ENCODE results near the gene EPOP. TPM values are rescaled to one million over a fixed set of nuclear protein-coding genes. Genes with fewer than 3 reads are reported as not detected.

Gene EPOP
- total and polyA plus RNA-seq, 2 of the 13 experiments (the other 11 are each of a cell fraction or from before 2014, with no cell fraction given), result 14.7 to 37.8 TPM

GRCh38 chr17:38693700-38694329 is 19.1 kb upstream of the EPOP start (continued):
- TF ChIP-seq CEBPZ (IDR thresholded peaks at IDR 0.05; ENCODE audit: low read length), result no peak
- no peak for TF ChIP-seq RFXANK (CRISPR knock-in tag; IDR thresholded peaks at IDR 0.05)
- 0 out of 2 replicates have a peak, but pooled peaks have one; percentile 7 for TF ChIP-seq THAP11 (CRISPR knock-in tag; IDR thresholded peaks at IDR 0.05)
- no peak for TF ChIP-seq TP53 (CRISPR knock-in tag; conservative IDR thresholded peaks at IDR 0.05)
- TF ChIP-seq JUND (CRISPR knock-in tag; IDR thresholded peaks at IDR 0.05), result no peak
- TF ChIP-seq, protein P1, sequence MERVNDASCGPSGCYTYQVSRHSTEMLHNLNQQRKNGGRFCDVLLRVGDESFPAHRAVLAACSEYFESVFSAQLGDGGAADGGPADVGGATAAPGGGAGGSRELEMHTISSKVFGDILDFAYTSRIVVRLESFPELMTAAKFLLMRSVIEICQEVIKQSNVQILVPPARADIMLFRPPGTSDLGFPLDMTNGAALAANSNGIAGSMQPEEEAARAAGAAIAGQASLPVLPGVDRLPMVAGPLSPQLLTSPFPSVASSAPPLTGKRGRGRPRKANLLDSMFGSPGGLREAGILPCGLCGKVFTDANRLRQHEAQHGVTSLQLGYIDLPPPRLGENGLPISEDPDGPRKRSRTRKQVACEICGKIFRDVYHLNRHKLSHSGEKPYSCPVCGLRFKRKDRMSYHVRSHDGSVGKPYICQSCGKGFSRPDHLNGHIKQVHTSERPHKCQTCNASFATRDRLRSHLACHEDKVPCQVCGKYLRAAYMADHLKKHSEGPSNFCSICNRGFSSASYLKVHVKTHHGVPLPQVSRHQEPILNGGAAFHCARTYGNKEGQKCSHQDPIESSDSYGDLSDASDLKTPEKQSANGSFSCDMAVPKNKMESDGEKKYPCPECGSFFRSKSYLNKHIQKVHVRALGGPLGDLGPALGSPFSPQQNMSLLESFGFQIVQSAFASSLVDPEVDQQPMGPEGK (CRISPR knock-in tag; IDR thresholded peaks at IDR 0.05), result no peak
- no peak for TF ChIP-seq PRDM10 (CRISPR knock-in tag; IDR thresholded peaks at IDR 0.05; ENCODE audit: low read depth)
- 0 out of 2 replicates have a peak, but pooled peaks have one; percentile 52 for TF ChIP-seq ZNF138 (CRISPR knock-in tag; IDR thresholded peaks at IDR 0.05; ENCODE audit: low read depth)
- no peak for TF ChIP-seq SOX6 (IDR thresholded peaks at IDR 0.05)
- 0 out of 2 replicates have a peak, but pooled peaks have one; percentile 17 for TF ChIP-seq SOX6 (CRISPR knock-in tag; IDR thresholded peaks at IDR 0.05)
- TF ChIP-seq, protein P2, sequence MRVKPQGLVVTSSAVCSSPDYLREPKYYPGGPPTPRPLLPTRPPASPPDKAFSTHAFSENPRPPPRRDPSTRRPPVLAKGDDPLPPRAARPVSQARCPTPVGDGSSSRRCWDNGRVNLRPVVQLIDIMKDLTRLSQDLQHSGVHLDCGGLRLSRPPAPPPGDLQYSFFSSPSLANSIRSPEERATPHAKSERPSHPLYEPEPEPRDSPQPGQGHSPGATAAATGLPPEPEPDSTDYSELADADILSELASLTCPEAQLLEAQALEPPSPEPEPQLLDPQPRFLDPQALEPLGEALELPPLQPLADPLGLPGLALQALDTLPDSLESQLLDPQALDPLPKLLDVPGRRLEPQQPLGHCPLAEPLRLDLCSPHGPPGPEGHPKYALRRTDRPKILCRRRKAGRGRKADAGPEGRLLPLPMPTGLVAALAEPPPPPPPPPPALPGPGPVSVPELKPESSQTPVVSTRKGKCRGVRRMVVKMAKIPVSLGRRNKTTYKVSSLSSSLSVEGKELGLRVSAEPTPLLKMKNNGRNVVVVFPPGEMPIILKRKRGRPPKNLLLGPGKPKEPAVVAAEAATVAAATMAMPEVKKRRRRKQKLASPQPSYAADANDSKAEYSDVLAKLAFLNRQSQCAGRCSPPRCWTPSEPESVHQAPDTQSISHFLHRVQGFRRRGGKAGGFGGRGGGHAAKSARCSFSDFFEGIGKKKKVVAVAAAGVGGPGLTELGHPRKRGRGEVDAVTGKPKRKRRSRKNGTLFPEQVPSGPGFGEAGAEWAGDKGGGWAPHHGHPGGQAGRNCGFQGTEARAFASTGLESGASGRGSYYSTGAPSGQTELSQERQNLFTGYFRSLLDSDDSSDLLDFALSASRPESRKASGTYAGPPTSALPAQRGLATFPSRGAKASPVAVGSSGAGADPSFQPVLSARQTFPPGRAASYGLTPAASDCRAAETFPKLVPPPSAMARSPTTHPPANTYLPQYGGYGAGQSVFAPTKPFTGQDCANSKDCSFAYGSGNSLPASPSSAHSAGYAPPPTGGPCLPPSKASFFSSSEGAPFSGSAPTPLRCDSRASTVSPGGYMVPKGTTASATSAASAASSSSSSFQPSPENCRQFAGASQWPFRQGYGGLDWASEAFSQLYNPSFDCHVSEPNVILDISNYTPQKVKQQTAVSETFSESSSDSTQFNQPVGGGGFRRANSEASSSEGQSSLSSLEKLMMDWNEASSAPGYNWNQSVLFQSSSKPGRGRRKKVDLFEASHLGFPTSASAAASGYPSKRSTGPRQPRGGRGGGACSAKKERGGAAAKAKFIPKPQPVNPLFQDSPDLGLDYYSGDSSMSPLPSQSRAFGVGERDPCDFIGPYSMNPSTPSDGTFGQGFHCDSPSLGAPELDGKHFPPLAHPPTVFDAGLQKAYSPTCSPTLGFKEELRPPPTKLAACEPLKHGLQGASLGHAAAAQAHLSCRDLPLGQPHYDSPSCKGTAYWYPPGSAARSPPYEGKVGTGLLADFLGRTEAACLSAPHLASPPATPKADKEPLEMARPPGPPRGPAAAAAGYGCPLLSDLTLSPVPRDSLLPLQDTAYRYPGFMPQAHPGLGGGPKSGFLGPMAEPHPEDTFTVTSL (CRISPR knock-in tag; IDR thresholded peaks at IDR 0.05; ENCODE audit: borderline replicate concordance), result no peak
- no peak for TF ChIP-seq ZNF18 (CRISPR knock-in tag; IDR thresholded peaks at IDR 0.05; ENCODE audit: insufficient replicate concordance)
